Liver (tissue), 3 donors: ENCODE data around the gene HTRA1.

Experiments
- CTCF ChIP-seq: fragments of 150-350 bp; IDR thresholded peaks from 2 replicates; pipeline ENCODE4 v1.5.1; 2017; ENCODE audit warnings: improper control_type of control experiment, low read depth, low read length; ENCODE audit not compliant: missing input control
- FOXA1 ChIP-seq: IDR thresholded peaks from 2 replicates; pipeline ENCODE4 v1.6.1; 2016; ENCODE audit warnings: antibody characterized with exemption
- GABPA ChIP-seq, 2 donors: IDR thresholded peaks in 1 of 2; conservative IDR thresholded peaks in 1 of 2; 2 replicates each; pipeline ENCODE4 v1.6.1; 2016; ENCODE audit warnings: antibody characterized with exemption in 2 of 2, mild to moderate bottlenecking in 1 of 2, moderate library complexity in 1 of 2
- JUND ChIP-seq, 2 donors: IDR thresholded peaks; 2 replicates each; pipeline ENCODE4 v1.6.1; 2016; ENCODE audit warnings: antibody characterized with exemption in 2 of 2
- MAX ChIP-seq: IDR thresholded peaks from 2 replicates; pipeline ENCODE4 v1.6.1; 2016; ENCODE audit warnings: antibody characterized with exemption
- RAD21 ChIP-seq, 2 donors: IDR thresholded peaks; 2 replicates each; pipeline ENCODE4 v1.6.1; 2016; ENCODE audit warnings: antibody characterized with exemption in 2 of 2, mild to moderate bottlenecking in 2 of 2
- REST ChIP-seq: IDR thresholded peaks from 2 replicates; pipeline ENCODE4 v1.6.1; 2016; ENCODE audit warnings: antibody characterized with exemption, mild to moderate bottlenecking
- SP1 ChIP-seq: IDR thresholded peaks from 2 replicates; pipeline ENCODE4 v1.6.1; 2018; ENCODE audit warnings: antibody characterized with exemption, mild to moderate bottlenecking
- TAF1 ChIP-seq: conservative IDR thresholded peaks from 2 replicates; pipeline ENCODE4 v1.6.1; 2016; ENCODE audit warnings: antibody characterized with exemption, mild to moderate bottlenecking
- TF ChIP-seq, protein P1 (sequence below): IDR thresholded peaks from 2 replicates; pipeline ENCODE4 v1.6.1; 2016; ENCODE audit warnings: antibody characterized with exemption
- TF ChIP-seq, protein P2 (sequence below): IDR thresholded peaks from 2 replicates; pipeline ENCODE4 v1.6.1; 2016; ENCODE audit warnings: antibody characterized with exemption
- donor health status: healthy.
- donor health status: healthy.

GRCh38 chr10:122559228-122559627 lies 97.9 kb downstream of the HTRA1 start:
- TF ChIP-seq JUND (IDR thresholded peaks at IDR 0.05) (no peak), CTCF (no peak), RAD21 (IDR thresholded peaks at IDR 0.05) (no peak), FOXA1 (no peak), MAX (no peak), GABPA (IDR thresholded peaks at IDR 0.05 in 1 of 2, conservative IDR thresholded peaks at IDR 0.05 in 1 of 2) (no peak), TAF1 (no peak), SP1 (no peak), REST (no peak)
- TF ChIP-seq, protein P1, sequence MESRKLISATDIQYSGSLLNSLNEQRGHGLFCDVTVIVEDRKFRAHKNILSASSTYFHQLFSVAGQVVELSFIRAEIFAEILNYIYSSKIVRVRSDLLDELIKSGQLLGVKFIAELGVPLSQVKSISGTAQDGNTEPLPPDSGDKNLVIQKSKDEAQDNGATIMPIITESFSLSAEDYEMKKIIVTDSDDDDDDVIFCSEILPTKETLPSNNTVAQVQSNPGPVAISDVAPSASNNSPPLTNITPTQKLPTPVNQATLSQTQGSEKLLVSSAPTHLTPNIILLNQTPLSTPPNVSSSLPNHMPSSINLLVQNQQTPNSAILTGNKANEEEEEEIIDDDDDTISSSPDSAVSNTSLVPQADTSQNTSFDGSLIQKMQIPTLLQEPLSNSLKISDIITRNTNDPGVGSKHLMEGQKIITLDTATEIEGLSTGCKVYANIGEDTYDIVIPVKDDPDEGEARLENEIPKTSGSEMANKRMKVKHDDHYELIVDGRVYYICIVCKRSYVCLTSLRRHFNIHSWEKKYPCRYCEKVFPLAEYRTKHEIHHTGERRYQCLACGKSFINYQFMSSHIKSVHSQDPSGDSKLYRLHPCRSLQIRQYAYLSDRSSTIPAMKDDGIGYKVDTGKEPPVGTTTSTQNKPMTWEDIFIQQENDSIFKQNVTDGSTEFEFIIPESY: no peak
- TF ChIP-seq, protein P2, sequence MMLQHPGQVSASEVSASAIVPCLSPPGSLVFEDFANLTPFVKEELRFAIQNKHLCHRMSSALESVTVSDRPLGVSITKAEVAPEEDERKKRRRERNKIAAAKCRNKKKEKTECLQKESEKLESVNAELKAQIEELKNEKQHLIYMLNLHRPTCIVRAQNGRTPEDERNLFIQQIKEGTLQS: no peak
